22Rv1 (cell line): ENCODE data around the gene ORAI2.

Experiments used
- CTCF ChIP-seq: fragments of 450-650 bp; IDR thresholded peaks from 2 replicates; pipeline ENCODE4 v1.5.1; 2017; ENCODE audit warnings: mild to moderate bottlenecking
- ZFX ChIP-seq: fragments of 450-650 bp; IDR thresholded peaks from 2 replicates; pipeline ENCODE4 v1.6.1; 2017; ENCODE audit warnings: antibody characterized with exemption, borderline replicate concordance

- TF ChIP-seq CTCF (no peak), ZFX (no peak)
These were observed 46.3 kb upstream of the ORAI2 start for GRCh38 chr7:102387064-102387463.
